ENCODE measurements around the gene C3.

The C3 gene

GRCh38 chr19:6707011-6707657 lies 13.3 kb downstream of the C3 start:
- no peaks in the 10 kb centered on the region for H3K36me3 ChIP-seq (ENCODE audit: control insufficient read depth, insufficient read depth, low read length)
- 87 to 89% methylated on average over 44 of the region's 44 CpGs for WGBS, 2 experiments
- no peaks in the 10 kb centered on the region for H3K4me1 ChIP-seq (ENCODE audit: control insufficient read depth, insufficient read depth, low read length)
- no peaks in the 10 kb centered on the region for H3K9me3 ChIP-seq (ENCODE audit: control insufficient read depth, low read length)
- H3K27ac ChIP-seq (ENCODE audit: insufficient read depth, low read depth, low read length, poor library complexity, severe bottlenecking): no peak overlapping the region
- peaks cover 40% of the 10 kb centered on the region for H3K27me3 ChIP-seq (ENCODE audit: control insufficient read depth, insufficient read depth, low read length, poor library complexity, severe bottlenecking)
- no peak overlapping the region for H3K4me3 ChIP-seq (ENCODE audit: insufficient read depth, low read depth, low read length)

GRCh38 chr19:6706633-6706958 lies 13.9 kb downstream of the C3 start:
- no peaks in the 10 kb centered on the region for H3K36me3 ChIP-seq (ENCODE audit: control insufficient read depth, insufficient read depth, low read length)
- H3K4me3 ChIP-seq (ENCODE audit: insufficient read depth, low read depth, low read length): no peak overlapping the region
- H3K9me3 ChIP-seq (ENCODE audit: control insufficient read depth, low read length): no peaks in the 10 kb centered on the region
- no peak overlapping the region for H3K27ac ChIP-seq (ENCODE audit: insufficient read depth, low read depth, low read length, poor library complexity, severe bottlenecking)
- 52 to 71% methylated on average over 2 to 3 of the region's 3 CpGs for WGBS, 2 experiments
- peaks cover 34% of the 10 kb centered on the region for H3K27me3 ChIP-seq (ENCODE audit: control insufficient read depth, insufficient read depth, low read length, poor library complexity, severe bottlenecking)
- H3K4me1 ChIP-seq (ENCODE audit: control insufficient read depth, insufficient read depth, low read length): no peaks in the 10 kb centered on the region

- Histone ChIP-seq H3K27ac (ENCODE audit: insufficient read depth, low read depth, low read length, poor library complexity, severe bottlenecking) (no peak overlapping the region), H3K4me1 (ENCODE audit: control insufficient read depth, insufficient read depth, low read length) (no peaks in the 10 kb centered on the region), H3K9me3 (ENCODE audit: control insufficient read depth, low read length) (no peaks in the 10 kb centered on the region), H3K36me3 (ENCODE audit: control insufficient read depth, insufficient read depth, low read length) (no peaks in the 10 kb centered on the region), H3K4me3 (ENCODE audit: insufficient read depth, low read depth, low read length) (no peak overlapping the region), H3K27me3 (ENCODE audit: control insufficient read depth, insufficient read depth, low read length, poor library complexity, severe bottlenecking) (peaks cover 29% of the 10 kb centered on the region)
- WGBS, 2 experiments: 83% methylated on average over 11 of the region's 11 CpGs
Observed at GRCh38 chr19:6705931-6706632, 14.4 kb downstream of the C3 start.

- Histone ChIP-seq H3K4me1 (ENCODE audit: control insufficient read depth, insufficient read depth, low read length) (no peaks in the 10 kb centered on the region), H3K36me3 (ENCODE audit: control insufficient read depth, insufficient read depth, low read length) (no peaks in the 10 kb centered on the region), H3K9me3 (ENCODE audit: control insufficient read depth, low read length) (no peaks in the 10 kb centered on the region), H3K4me3 (ENCODE audit: insufficient read depth, low read depth, low read length) (no peak overlapping the region), H3K27ac (ENCODE audit: insufficient read depth, low read depth, low read length, poor library complexity, severe bottlenecking) (no peak overlapping the region), H3K27me3 (ENCODE audit: control insufficient read depth, insufficient read depth, low read length, poor library complexity, severe bottlenecking) (no peaks in the 10 kb centered on the region)
- WGBS, 2 experiments: 85 to 96% methylated on average over 8 of the region's 8 CpGs
Observed at GRCh38 chr19:6700586-6701316, 19.7 kb downstream of the C3 start.

- Histone ChIP-seq H3K4me3 (ENCODE audit: insufficient read depth, low read depth, low read length) (no peak overlapping the region), H3K4me1 (ENCODE audit: control insufficient read depth, insufficient read depth, low read length) (no peaks in the 10 kb centered on the region), H3K27ac (ENCODE audit: insufficient read depth, low read depth, low read length, poor library complexity, severe bottlenecking) (no peak overlapping the region), H3K27me3 (ENCODE audit: control insufficient read depth, insufficient read depth, low read length, poor library complexity, severe bottlenecking) (no peaks in the 10 kb centered on the region), H3K36me3 (ENCODE audit: control insufficient read depth, insufficient read depth, low read length) (no peaks in the 10 kb centered on the region), H3K9me3 (ENCODE audit: control insufficient read depth, low read length) (no peaks in the 10 kb centered on the region)
Observed at GRCh38 chr19:6699935-6700334, 20.5 kb downstream of the C3 start.

- H3K9me3 ChIP-seq (ENCODE audit: control insufficient read depth, low read length): no peaks in the 10 kb centered on the region
- no peaks in the 10 kb centered on the region for H3K36me3 ChIP-seq (ENCODE audit: control insufficient read depth, insufficient read depth, low read length)
- no peak overlapping the region for H3K4me3 ChIP-seq (ENCODE audit: insufficient read depth, low read depth, low read length)
- H3K27me3 ChIP-seq (ENCODE audit: control insufficient read depth, insufficient read depth, low read length, poor library complexity, severe bottlenecking): no peaks in the 10 kb centered on the region
- H3K4me1 ChIP-seq (ENCODE audit: control insufficient read depth, insufficient read depth, low read length): no peaks in the 10 kb centered on the region
- 87% methylated on average over 13 of the region's 13 CpGs for WGBS, 2 experiments
- H3K27ac ChIP-seq (ENCODE audit: insufficient read depth, low read depth, low read length, poor library complexity, severe bottlenecking): no peak overlapping the region
Observed at GRCh38 chr19:6697291-6697690, 23.2 kb downstream of the C3 start.

GRCh38 chr19:6696239-6696820 lies 24.1 kb downstream of the C3 start:
- Histone ChIP-seq H3K9me3 (ENCODE audit: control insufficient read depth, low read length) (no peaks in the 10 kb centered on the region), H3K4me1 (ENCODE audit: control insufficient read depth, insufficient read depth, low read length) (no peaks in the 10 kb centered on the region), H3K36me3 (ENCODE audit: control insufficient read depth, insufficient read depth, low read length) (no peaks in the 10 kb centered on the region), H3K4me3 (ENCODE audit: insufficient read depth, low read depth, low read length) (no peak overlapping the region), H3K27ac (ENCODE audit: insufficient read depth, low read depth, low read length, poor library complexity, severe bottlenecking) (no peak overlapping the region), H3K27me3 (ENCODE audit: control insufficient read depth, insufficient read depth, low read length, poor library complexity, severe bottlenecking) (no peaks in the 10 kb centered on the region)
- 77 to 78% methylated on average over 18 of the region's 18 CpGs for WGBS, 2 experiments

- H3K4me1 ChIP-seq (ENCODE audit: control insufficient read depth, insufficient read depth, low read length): no peaks in the 10 kb centered on the region
- no peak overlapping the region for H3K27ac ChIP-seq (ENCODE audit: insufficient read depth, low read depth, low read length, poor library complexity, severe bottlenecking)
- WGBS, 2 experiments: 92% methylated on average over 24 of the region's 25 CpGs
- no peak overlapping the region for H3K4me3 ChIP-seq (ENCODE audit: insufficient read depth, low read depth, low read length)
- no peaks in the 10 kb centered on the region for H3K9me3 ChIP-seq (ENCODE audit: control insufficient read depth, low read length)
- H3K36me3 ChIP-seq (ENCODE audit: control insufficient read depth, insufficient read depth, low read length): no peaks in the 10 kb centered on the region
- H3K27me3 ChIP-seq (ENCODE audit: control insufficient read depth, insufficient read depth, low read length, poor library complexity, severe bottlenecking): no peaks in the 10 kb centered on the region
Observed at GRCh38 chr19:6694147-6694815, 26.2 kb downstream of the C3 start.

- H3K36me3 ChIP-seq (ENCODE audit: control insufficient read depth, insufficient read depth, low read length): no peaks in the 10 kb centered on the region
- H3K4me1 ChIP-seq (ENCODE audit: control insufficient read depth, insufficient read depth, low read length): no peaks in the 10 kb centered on the region
- H3K4me3 ChIP-seq (ENCODE audit: insufficient read depth, low read depth, low read length): no peak overlapping the region
- H3K9me3 ChIP-seq (ENCODE audit: control insufficient read depth, low read length): no peaks in the 10 kb centered on the region
- WGBS, 2 experiments: 79 to 84% methylated on average over 7 of the region's 7 CpGs
- H3K27ac ChIP-seq (ENCODE audit: insufficient read depth, low read depth, low read length, poor library complexity, severe bottlenecking): no peak overlapping the region
- H3K27me3 ChIP-seq (ENCODE audit: control insufficient read depth, insufficient read depth, low read length, poor library complexity, severe bottlenecking): no peaks in the 10 kb centered on the region
Observed at GRCh38 chr19:6693681-6694080, 26.8 kb downstream of the C3 start.

GRCh38 chr19:6693056-6693471 lies 27.4 kb downstream of the C3 start:
- 89% methylated on average over 13 of the region's 13 CpGs for WGBS, 2 experiments
- H3K27ac ChIP-seq (ENCODE audit: insufficient read depth, low read depth, low read length, poor library complexity, severe bottlenecking): no peak overlapping the region
- H3K4me1 ChIP-seq (ENCODE audit: control insufficient read depth, insufficient read depth, low read length): no peaks in the 10 kb centered on the region

More at GRCh38 chr19:6693056-6693471, 27.4 kb downstream of the C3 start:
- no peaks in the 10 kb centered on the region for H3K36me3 ChIP-seq (ENCODE audit: control insufficient read depth, insufficient read depth, low read length)
- H3K9me3 ChIP-seq (ENCODE audit: control insufficient read depth, low read length): no peaks in the 10 kb centered on the region
- no peak overlapping the region for H3K4me3 ChIP-seq (ENCODE audit: insufficient read depth, low read depth, low read length)
- H3K27me3 ChIP-seq (ENCODE audit: control insufficient read depth, insufficient read depth, low read length, poor library complexity, severe bottlenecking): no peaks in the 10 kb centered on the region

All from ectodermal cell (in vitro differentiated cells).